ENCODE results near the gene SLC6A5. TPM values are rescaled to one million over a fixed set of nuclear protein-coding genes. Genes with fewer than 3 reads are reported as not detected.

Gene SLC6A5
- total RNA-seq, 3 donors from 2014 or later (not counting 1 experiment from before 2014, with no cell fraction given): not detected

DNA sequence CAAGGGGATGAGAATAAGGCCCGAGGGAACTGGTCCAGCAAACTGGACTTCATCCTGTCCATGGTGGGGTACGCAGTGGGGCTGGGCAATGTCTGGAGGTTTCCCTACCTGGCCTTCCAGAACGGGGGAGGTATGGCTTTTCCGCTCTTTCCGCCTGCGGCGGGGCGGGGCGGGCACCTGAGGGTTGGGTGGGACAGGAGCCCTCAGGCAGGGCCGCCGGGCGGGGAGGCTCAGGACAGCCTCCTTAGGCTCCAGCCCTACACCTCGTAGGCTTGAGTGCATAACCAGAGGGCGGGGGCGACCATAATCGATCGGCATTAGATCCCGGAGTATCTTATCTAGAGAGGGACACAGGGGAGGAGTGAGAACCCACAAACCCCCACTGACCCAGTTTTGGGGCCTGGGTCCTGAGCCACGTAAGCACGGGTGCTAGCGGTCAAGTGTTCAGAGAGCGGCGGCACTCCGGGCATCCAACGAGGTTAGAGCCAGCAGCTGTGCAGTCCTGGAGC is 4.9 kb downstream of the SLC6A5 start:
- H3K4me1 ChIP-seq (ENCODE audit: control insufficient read depth, insufficient read depth, low read length): no peaks in the 10 kb centered on the region
- peaks cover 41% of the 10 kb centered on the region for H3K27me3 ChIP-seq (ENCODE audit: control insufficient read depth, insufficient read depth, low read length)
- H3K27ac ChIP-seq (ENCODE audit: low read length): no peak overlapping the region
- TF ChIP-seq, protein P1, sequence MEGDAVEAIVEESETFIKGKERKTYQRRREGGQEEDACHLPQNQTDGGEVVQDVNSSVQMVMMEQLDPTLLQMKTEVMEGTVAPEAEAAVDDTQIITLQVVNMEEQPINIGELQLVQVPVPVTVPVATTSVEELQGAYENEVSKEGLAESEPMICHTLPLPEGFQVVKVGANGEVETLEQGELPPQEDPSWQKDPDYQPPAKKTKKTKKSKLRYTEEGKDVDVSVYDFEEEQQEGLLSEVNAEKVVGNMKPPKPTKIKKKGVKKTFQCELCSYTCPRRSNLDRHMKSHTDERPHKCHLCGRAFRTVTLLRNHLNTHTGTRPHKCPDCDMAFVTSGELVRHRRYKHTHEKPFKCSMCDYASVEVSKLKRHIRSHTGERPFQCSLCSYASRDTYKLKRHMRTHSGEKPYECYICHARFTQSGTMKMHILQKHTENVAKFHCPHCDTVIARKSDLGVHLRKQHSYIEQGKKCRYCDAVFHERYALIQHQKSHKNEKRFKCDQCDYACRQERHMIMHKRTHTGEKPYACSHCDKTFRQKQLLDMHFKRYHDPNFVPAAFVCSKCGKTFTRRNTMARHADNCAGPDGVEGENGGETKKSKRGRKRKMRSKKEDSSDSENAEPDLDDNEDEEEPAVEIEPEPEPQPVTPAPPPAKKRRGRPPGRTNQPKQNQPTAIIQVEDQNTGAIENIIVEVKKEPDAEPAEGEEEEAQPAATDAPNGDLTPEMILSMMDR (IDR thresholded peaks at IDR 0.05): no peak
- no peaks in the 10 kb centered on the region for H3K36me3 Mint-ChIP-seq
- intact Hi-C loops (cut with micrococcal nuclease): no loop called here
- 14% methylated on average over 25 of the region's 25 CpGs for WGBS (ENCODE audit: insufficient coverage)
- DNase-seq (no peak), ATAC-seq (no peak)
- no peak overlapping the region for H3K4me3 ChIP-seq (ENCODE audit: low read length)
- H3K9me3 Mint-ChIP-seq: peaks cover 2 to 3% of the 10 kb centered on the region in 2 donors
- H3K27me3 Mint-ChIP-seq (ENCODE audit: low read depth in 2 of 2): peaks cover 65 to 81% of the 10 kb centered on the region in 2 donors
- no peak overlapping the region for H3K4me3 Mint-ChIP-seq
- H3K9me3 ChIP-seq (ENCODE audit: control insufficient read depth, insufficient read depth, low read length): no peaks in the 10 kb centered on the region
- no peaks in the 10 kb centered on the region for H3K4me1 Mint-ChIP-seq
- no peaks in the 10 kb centered on the region for H3K36me3 ChIP-seq (ENCODE audit: control insufficient read depth, insufficient read depth, low read length)
- H3K27ac Mint-ChIP-seq: no peak overlapping the region

DNA sequence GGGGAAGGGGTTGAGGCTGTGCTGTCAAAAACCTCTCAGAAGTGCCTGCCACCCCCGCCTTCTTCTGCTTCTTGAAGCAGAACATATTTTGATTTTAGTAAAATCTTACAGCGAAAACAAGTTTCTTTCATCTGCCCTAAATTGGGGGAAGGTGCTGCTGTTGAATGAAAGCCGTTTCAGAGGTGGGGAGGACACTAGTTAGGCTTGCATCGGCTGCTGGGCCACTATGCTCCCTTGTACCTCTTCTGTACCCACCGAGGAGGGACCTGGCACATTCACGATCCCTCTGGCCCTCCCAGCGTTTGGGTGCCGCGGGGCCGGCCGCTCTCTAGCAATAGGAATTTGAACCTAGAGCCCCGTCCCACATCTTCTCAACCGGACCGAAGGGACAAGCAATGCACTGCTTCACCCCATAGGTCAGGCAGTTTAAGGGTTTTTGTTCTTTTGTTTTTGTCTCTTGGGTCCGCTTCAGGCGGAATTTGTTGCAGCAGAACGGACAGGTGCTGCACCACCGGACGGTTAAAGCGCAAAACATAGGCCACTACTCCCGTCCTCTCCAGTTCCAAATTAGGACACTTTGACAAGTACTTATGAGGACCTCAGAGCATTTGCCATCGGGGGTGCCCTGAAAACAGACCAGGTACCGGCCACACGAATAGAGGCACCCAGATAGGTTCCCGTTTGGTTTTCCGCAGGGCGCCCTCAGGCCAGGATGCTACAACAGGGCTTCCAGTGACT is 5.6 kb downstream of the SLC6A5 start:
- no peak overlapping the region for H3K4me3 Mint-ChIP-seq
- H3K36me3 ChIP-seq (ENCODE audit: control insufficient read depth, insufficient read depth, low read length): no peaks in the 10 kb centered on the region
- intact Hi-C loops (cut with micrococcal nuclease): no loop called here
- peaks cover 2% of the 10 kb centered on the region in 2 donors for H3K9me3 Mint-ChIP-seq
- H3K36me3 Mint-ChIP-seq: no peaks in the 10 kb centered on the region
- peaks cover 34% of the 10 kb centered on the region for H3K27me3 ChIP-seq (ENCODE audit: control insufficient read depth, insufficient read depth, low read length)
- H3K27ac ChIP-seq (ENCODE audit: low read length): no peak overlapping the region
- H3K4me3 ChIP-seq (ENCODE audit: low read length): no peak overlapping the region
- ATAC-seq (no peak), DNase-seq (no peak)
- TF ChIP-seq, protein P1 (IDR thresholded peaks at IDR 0.05): no peak
- peaks cover 2 to 3% of the 10 kb centered on the region in 2 donors for H3K4me1 Mint-ChIP-seq
- H3K9me3 ChIP-seq (ENCODE audit: control insufficient read depth, insufficient read depth, low read length): no peaks in the 10 kb centered on the region
- H3K4me1 ChIP-seq (ENCODE audit: control insufficient read depth, insufficient read depth, low read length): peaks cover under 1% of the 10 kb centered on the region
- H3K27me3 Mint-ChIP-seq (ENCODE audit: low read depth in 2 of 2): peaks cover 65 to 80% of the 10 kb centered on the region in 2 donors
- 12% methylated on average over 27 of the region's 27 CpGs for WGBS (ENCODE audit: insufficient coverage)
- H3K27ac Mint-ChIP-seq: no peak overlapping the region

DNA sequence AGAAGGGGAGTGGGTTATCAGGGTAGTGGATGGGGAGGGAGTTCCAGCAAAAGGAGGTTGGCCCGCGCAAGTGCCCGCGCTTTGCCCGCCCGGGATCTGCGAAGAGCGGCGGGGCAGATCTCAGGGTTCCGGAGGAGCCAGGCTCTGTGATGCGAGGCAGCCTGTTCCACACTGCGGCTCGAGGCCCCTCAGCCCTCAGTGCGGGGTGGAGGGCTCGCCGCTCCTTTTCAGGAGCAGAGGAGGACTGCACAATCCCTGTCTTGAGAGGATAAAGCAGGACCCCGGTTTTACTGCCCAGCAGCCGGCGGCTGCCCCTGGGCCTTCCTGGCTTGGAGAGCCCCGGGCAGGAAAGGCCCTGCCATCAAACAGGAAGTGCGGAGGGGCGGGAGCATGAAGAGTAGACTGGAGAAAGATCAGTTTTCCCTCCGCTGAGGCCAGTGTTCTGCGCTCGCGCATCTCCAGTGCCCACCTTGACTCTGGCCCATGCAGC is 6.2 kb downstream of the SLC6A5 start:
- ATAC-seq (no peak), DNase-seq (no peak)
- TF ChIP-seq, protein P1 (IDR thresholded peaks at IDR 0.05): no peak
- Mint-ChIP-seq H3K36me3 (no peaks in the 10 kb centered on the region), H3K4me1 (peaks cover 7 to 9% of the 10 kb centered on the region in 2 donors), H3K9me3 (no peaks in the 10 kb centered on the region), H3K27ac (no peak overlapping the region), H3K27me3 (ENCODE audit: low read depth in 2 of 2) (peaks cover 65 to 80% of the 10 kb centered on the region in 2 donors), H3K4me3 (no peak overlapping the region)
- Histone ChIP-seq H3K4me1 (ENCODE audit: control insufficient read depth, insufficient read depth, low read length) (peaks cover 4% of the 10 kb centered on the region), H3K9me3 (ENCODE audit: control insufficient read depth, insufficient read depth, low read length) (no peaks in the 10 kb centered on the region), H3K36me3 (ENCODE audit: control insufficient read depth, insufficient read depth, low read length) (no peaks in the 10 kb centered on the region), H3K27me3 (ENCODE audit: control insufficient read depth, insufficient read depth, low read length) (peaks cover 30% of the 10 kb centered on the region), H3K27ac (ENCODE audit: low read length) (no peak overlapping the region), H3K4me3 (ENCODE audit: low read length) (no peak overlapping the region)
- WGBS (ENCODE audit: insufficient coverage): 12% methylated on average over 26 of the region's 26 CpGs
- intact Hi-C loops (cut with micrococcal nuclease): no loop called here
